Camera-type eye (tissue), 1 donor: Measurements from ENCODE around the gene EML6. TPM values are rescaled to one million over a fixed set of nuclear protein-coding genes. Genes with fewer than 3 reads are reported as not detected.

Experiments
- total RNA-seq: library from RNA; depleted of rRNA; stranded (reverse); fragments of >200 nt; gene quantifications from one replicate; pipeline ENCODE4 v1.2.3, GENCODE V29; 2014

Gene EML6
- 11.4 TPM for total RNA-seq

DNA sequence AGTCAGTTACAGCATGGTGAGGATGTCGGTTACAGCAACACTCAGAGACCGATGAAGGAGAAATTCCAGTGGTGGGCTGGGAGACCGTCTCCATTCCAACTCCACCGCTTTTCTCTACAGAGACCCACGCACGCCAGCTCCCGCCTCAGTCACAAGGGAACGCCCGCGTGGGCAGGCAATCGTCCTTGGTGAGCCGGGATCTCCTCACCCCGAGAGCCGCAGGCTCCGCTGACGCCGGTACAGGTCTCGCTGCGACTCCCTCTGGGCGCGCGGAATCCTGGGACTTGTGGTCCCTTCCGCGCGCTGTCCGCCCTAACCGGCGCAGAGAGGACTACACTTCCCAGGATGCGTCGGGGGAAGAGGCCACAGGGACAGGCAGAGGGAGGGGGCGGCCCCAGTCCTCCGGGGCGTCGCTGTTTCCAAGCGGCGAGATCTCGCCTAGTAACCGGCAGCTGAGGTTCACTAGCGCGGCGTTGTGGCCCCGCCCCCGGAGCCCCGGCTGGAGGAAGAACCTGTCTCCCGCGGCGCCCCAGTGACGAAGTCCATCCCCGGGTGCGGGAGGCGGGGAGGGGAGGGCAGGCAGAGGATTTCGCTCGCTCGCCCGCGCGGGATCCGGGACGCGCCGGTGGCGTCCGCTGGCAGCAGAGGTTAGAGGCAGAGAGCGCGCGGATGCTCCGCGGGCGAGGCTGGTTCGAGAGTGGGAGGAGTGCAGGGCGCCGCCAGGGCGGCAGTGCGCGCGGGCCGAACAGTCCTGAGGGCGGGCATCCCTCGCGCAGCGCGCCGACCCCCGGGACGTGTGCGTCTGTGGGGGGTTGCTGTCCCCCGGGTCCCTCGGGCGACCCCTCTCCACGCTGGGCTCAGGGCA lies at the start of gene EML6:
Gene EML6, plus strand, starts transcription at position 532 of the 865 bp plus-strand sequence. CDS start 1,400 bp downstream, outside the sequence.

